ENCODE results near the gene MTOR.

The MTOR gene

GRCh38 chr1:11211461-11211860 is 50.9 kb downstream of the MTOR start:
- Mint-ChIP-seq H3K36me3 (ENCODE audit: low read depth) (peaks cover 65% of the 10 kb centered on the region), H3K27ac (no peak overlapping the region), H3K9me3 (no peaks in the 10 kb centered on the region), H3K4me1 (no peaks in the 10 kb centered on the region), H3K4me3 (no peak overlapping the region), H3K27me3 (ENCODE audit: low read depth) (no peaks in the 10 kb centered on the region)
- TF ChIP-seq CTCF (IDR thresholded peaks at IDR 0.05; ENCODE audit: unreplicated experiment in 3 of 3): no peak

- no peaks in the 10 kb centered on the region for H3K4me1 Mint-ChIP-seq
- no peaks in the 10 kb centered on the region for H3K27me3 Mint-ChIP-seq (ENCODE audit: low read depth)
- no peak overlapping the region for H3K4me3 Mint-ChIP-seq
- peaks cover 56% of the 10 kb centered on the region for H3K36me3 Mint-ChIP-seq (ENCODE audit: low read depth)
- H3K9me3 Mint-ChIP-seq: no peaks in the 10 kb centered on the region
- H3K27ac Mint-ChIP-seq: no peak overlapping the region
- no peak for TF ChIP-seq CTCF (IDR thresholded peaks at IDR 0.05; ENCODE audit: unreplicated experiment in 3 of 3)
Measured at GRCh38 chr1:11207898-11208611, 54.3 kb downstream of the MTOR start.

- H3K27me3 Mint-ChIP-seq (ENCODE audit: low read depth): no peaks in the 10 kb centered on the region
- peaks cover 36% of the 10 kb centered on the region for H3K36me3 Mint-ChIP-seq (ENCODE audit: low read depth)
- H3K27ac Mint-ChIP-seq: no peak overlapping the region
- no peak for TF ChIP-seq CTCF (IDR thresholded peaks at IDR 0.05; ENCODE audit: unreplicated experiment in 3 of 3)
- H3K9me3 Mint-ChIP-seq: no peaks in the 10 kb centered on the region
- no peaks in the 10 kb centered on the region for H3K4me1 Mint-ChIP-seq
- H3K4me3 Mint-ChIP-seq: no peak overlapping the region
Measured at GRCh38 chr1:11204396-11205190, 57.8 kb downstream of the MTOR start.

- Mint-ChIP-seq H3K4me3 (no peak overlapping the region), H3K4me1 (no peaks in the 10 kb centered on the region), H3K27me3 (ENCODE audit: low read depth) (no peaks in the 10 kb centered on the region), H3K27ac (no peak overlapping the region), H3K9me3 (no peaks in the 10 kb centered on the region), H3K36me3 (ENCODE audit: low read depth) (peaks cover 53% of the 10 kb centered on the region)
- no peak for TF ChIP-seq CTCF (IDR thresholded peaks at IDR 0.05; ENCODE audit: unreplicated experiment in 3 of 3)
Measured at GRCh38 chr1:11198851-11199594, 63.3 kb downstream of the MTOR start.

- Mint-ChIP-seq H3K4me3 (no peak overlapping the region), H3K9me3 (no peaks in the 10 kb centered on the region), H3K27me3 (ENCODE audit: low read depth) (no peaks in the 10 kb centered on the region), H3K4me1 (no peaks in the 10 kb centered on the region), H3K27ac (no peak overlapping the region), H3K36me3 (ENCODE audit: low read depth) (peaks cover 47% of the 10 kb centered on the region)
- TF ChIP-seq CTCF (IDR thresholded peaks at IDR 0.05; ENCODE audit: unreplicated experiment in 3 of 3): no peak
Measured at GRCh38 chr1:11198257-11198656, 64.1 kb downstream of the MTOR start.

Data from nephron (organoid).